HG02870 (cell line): Measurements from ENCODE around the gene PLXNA3.
"Not testable (repeated sequence)": the region's sequence is repeated elsewhere in the genome, so short reads cannot be mapped to it uniquely, and the experiment has no call there.

Source experiments
- ATAC-seq: cut with Tn5 transposase; IDR thresholded peaks from one replicate; pipeline ENCODE4 v1.9.1; 2021; ENCODE audit warnings: mild to moderate bottlenecking, moderate library complexity; ENCODE audit not compliant: unreplicated experiment

The PLXNA3 gene

DNA sequence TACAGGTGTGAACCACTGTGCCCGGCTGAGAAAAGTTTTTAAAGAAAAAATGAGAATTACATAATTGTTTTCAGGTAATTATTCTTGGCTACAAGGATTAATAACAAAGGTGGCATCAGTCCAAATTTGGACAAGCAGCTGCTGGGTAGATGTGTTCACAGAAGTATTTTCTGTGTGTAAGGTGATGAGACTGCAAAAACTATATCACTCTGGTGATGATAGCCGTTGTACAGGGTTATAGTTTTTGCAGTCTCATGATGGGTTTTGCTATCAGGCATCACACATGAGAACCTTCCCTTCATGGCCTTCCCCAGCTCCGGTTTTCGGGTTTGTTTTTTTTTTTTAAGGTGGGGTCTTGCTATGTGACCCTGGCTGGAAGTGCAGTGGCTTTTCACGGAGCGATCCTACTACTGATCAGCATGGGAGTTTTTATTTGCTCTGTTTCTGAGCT lies 37.4 kb downstream of the PLXNA3 start:
- no peak for ATAC-seq

DNA sequence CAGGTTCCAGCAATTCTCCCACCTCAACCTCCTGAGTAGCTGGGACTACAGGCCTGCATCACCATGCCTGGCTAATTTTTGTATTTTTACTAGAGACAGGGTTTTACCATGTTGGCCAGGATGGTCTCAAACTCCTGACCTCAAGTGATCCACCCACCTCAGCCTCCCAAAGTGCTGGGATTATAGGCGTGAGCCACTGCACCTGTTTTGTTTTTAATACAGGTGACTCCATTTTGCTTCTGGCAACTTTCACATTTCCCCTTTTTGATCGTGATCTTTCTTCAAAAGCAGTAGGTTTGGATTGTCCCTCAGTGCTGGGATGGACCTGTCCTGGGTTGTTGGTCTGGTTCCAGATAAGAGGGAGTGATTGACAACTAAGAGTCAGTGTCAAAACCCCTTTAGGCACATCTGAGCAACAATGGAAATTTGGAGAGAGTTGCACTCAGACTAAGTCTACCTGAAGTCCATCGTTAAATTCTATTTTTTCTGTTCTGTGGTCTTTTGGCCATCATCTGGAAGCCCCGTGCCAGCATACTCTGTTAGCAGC lies 38.6 kb downstream of the PLXNA3 start:
- not testable (repeated sequence) for ATAC-seq

DNA sequence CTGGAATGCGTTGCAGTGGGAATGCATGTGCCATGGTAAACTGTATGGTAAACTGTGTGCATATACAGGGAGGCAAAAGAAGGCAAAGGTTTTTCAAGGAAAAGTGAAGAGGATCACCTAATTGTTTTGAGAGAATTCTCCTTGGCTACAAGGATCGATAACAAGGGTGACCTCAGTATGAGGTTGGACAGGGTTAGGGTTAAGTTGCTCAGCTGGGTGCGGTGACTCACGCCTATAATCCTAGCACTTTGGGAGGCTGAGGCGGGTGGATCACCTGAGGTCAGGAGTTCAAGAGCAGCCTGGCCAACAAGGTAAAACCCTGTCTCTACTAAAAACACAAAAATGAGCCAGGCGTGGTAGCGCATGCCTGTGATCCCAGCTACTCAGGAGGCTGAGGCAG lies 43.3 kb downstream of the PLXNA3 start:
- not testable (repeated sequence) for ATAC-seq

DNA sequence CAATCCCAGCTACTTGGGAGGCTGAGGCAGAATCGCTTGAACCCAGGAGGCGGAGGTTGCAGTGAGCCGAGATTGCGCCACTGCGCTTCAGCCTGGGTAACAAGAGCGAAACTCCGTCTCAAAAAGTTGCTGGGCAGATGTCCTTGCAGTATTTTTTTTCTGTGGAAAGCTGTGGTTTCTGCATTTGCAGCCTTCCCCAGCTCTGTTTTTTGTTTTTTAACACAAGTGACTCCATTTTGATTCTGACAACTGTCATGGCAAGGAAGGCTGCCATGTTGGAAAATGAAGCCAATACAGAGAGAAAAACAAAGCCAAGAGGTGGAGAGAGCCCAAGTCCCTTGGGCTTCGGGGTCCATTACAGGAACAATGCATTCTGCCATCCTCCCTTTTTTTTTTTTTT lies 44.0 kb downstream of the PLXNA3 start:
- no peak for ATAC-seq

DNA sequence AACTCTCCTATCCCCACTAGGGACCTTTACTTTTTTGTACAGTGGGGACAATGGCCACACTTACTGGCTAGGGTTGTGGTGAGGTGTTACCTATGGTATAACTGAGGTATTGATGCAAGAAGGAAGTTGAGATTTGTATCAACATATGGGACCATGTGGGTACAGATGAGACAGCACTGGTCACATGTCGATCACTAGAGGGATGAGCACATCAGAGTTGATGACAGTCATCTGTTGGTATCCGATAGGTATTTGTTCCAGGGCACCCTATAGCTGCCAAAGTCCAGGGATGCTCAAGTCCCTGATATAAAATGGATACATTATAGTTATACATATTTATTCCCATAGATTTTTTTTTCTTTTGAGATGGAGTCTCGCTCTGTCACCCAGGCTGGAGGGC lies 44.9 kb downstream of the PLXNA3 start:
- ATAC-seq: no peak

DNA sequence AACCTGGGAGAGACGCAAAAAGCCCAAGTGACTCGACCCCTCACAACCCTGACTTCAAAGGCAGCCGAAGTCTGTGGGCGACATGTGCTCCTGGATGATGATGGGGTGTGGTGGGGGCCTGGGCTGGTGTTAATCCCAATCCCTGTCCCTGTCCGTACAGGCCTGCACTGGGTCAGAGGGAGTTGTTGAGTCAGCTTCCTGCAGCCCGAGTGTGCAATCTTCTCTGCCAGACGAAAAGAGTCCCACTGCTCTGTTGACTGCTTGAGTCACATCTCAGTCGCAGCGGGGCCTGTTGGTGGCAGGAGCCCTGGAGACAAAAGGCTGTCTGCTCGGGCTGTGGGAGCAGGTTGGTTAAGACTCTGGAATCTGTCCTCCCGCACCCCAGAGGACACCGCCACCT lies 47.7 kb downstream of the PLXNA3 start:
- no peak for ATAC-seq

DNA sequence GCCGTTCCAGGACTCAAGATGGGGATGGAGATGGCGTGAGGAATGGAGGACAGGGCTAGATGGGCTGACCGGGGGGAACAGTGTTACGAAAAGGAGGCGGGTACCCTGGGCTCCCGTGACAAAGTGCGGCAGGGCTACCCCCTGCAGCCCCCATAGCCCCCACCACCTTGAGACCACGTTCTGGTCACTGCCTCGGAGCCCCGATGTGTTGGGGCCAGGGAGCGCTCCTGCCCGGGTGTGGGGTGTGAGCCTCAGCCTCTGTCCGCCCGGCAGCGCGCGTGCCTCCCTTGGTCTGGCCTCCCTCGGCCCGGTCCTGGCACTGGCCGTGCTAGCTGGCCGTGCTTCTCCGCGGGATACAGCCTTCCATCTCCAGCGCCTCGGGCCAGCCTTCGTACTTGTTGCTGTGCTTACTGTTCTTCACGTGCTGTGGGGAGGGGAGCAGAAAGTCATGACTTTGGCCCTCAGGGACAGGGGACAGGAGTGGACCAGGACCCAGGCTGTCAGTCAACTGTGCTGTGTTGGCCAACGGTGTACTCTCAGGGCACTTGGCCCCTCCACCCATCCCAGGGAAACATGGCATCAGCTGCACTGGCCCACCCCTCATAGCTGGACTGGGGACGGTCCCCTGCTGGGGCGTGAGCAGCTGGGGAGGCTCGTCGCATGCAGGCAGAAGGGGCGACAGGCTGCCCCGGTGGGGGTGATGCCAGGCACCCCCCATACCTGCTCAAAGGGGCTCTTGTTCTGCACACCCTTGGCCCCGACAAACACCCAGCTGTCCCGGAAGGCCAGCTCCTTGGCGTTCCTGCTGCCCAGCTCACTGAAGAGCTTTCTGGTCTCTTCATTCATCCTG lies 48.6 kb downstream of the PLXNA3 start:
- ATAC-seq: no peak

DNA sequence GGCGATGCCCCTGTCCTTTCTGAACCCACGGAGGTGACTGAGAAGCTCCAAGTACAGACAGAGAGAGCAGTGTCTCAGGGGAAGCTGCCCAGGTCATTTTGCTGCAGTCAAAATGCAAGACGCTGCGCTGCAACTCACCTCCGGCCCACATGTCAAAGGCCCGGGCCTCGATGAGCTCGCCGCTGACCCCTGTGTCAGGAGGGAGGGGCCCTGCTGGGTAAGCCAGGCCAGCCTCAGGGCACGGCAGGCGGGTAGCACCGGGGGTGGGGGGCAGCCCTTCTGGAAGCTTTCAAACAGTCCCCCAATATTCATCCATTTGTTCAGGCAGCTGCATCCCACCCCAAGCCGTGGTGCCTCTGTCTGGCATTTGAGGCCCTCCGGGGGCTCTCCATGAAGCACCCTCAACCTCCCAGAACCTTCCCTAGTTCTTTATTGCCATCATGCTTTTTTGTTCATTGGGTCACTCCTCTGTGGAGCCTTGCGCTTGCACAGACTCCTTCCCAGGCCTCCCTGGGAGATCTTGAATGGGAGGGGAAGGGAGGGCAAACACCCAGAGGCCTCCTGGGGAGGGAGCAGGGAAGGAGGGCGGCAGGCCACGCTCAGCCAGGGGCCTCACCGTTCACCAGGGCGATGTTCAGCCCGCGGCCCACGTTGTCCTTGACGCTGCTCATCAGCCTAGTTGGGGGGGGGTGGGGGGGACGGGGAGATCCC lies 49.7 kb downstream of the PLXNA3 start:
- ATAC-seq: no peak

DNA sequence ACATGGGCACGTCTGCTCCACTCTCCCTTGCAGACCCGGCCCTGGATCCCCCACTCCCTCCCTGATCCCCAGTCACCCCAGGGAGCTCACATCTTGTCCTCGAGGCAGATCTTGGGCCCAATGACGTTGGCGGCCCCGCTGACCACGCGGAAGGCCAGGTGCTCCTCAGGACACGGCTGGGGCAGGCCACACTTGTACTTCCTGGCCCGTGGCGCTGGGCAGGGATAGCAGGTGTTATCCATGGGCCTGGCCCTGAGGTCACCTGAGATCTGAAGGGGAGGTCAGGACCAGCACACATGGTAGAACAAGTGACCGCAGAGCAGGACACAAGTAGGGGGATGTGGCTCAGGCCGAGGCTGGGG lies 50.3 kb downstream of the PLXNA3 start:
- no peak for ATAC-seq

DNA sequence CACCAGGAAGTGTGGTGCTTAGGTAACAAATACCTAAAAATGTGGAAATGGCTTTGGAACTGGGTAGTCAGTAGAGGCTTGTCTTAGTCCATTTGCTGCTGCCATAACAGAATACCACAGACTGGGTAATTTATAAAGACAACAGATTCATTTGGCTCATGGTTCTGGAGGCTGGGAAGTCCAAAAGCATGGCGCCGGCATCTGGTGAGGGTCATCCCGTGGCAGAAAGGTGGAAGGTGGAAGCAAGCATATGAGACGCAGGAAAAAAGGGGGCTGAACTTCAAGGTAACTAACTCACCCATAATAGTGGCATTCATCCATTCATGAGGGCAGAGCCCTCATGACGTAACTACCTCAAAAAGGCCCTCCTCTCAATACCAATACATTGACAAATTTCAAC lies 51.4 kb downstream of the PLXNA3 start:
- ATAC-seq: no peak

DNA sequence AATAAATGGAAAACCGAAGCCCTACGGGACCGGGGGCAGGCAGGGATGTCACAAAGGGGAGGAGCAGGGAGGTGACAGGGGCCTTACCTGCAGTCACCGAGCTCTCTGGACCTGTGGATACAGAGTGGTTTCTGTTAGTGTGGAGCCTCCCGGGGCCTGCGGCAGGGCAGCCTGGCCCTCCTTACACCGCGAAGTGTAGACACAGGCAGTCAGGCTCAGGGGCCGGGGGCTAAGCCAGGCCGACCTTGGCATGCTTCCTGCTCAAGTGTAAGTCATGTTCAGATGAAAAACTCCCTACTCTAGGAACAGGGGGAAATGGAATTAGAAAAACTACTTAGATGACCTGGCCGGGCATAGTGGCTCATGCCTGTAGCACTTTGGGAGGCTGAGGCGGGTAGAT lies 53.7 kb downstream of the PLXNA3 start:
- ATAC-seq: no peak

DNA sequence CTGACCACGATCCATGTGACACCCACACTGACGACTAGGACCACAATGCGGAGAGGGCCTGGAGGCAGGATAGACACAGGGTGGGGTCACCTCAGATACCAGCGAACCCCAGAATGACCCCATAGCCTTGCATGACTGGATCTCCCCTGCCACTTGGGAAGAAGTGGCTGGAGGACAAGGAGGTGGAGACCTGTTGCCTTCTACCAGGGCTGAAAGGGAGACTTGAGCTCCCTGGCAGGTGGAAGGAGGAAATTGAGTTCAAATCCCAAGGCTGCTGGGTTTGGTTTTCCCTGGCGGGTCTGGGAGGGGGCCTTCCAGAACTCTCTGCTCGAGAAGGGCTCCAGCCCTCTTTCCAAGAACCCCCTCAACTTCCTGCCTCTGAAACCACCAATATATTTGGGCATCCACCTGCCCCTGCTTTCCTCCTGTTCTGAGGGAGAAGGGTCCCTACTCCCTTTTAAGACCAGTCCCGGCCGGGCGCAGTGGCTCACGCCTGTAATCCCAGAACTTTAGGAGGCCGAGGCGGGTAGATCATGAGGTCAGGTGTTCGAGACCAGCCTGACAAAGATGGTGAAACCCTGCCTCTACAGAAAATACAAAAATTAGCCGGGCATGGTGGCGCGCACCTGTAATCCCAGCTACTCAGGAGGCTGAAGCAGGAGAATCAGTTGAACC lies 54.9 kb downstream of the PLXNA3 start:
- no peak for ATAC-seq

DNA sequence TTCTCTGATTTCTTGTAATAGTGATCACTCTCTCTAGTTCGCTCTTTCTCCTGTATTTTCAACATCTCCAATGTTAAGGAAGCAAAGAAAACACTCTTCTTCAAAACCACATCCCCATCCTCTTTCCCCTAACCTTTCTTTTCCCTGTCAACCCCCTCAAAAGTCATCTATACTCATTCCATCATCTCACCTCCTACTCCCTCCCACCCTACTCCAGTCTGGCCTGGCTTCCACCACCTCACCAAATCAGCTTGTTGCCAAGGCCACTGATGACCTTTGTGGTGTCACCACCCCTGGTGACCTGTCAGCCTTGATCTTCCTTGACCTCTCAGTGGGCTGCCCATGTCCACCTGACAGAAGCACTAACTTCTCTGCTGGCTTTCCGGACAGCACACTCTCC lies 55.6 kb downstream of the PLXNA3 start:
- ATAC-seq: no peak

DNA sequence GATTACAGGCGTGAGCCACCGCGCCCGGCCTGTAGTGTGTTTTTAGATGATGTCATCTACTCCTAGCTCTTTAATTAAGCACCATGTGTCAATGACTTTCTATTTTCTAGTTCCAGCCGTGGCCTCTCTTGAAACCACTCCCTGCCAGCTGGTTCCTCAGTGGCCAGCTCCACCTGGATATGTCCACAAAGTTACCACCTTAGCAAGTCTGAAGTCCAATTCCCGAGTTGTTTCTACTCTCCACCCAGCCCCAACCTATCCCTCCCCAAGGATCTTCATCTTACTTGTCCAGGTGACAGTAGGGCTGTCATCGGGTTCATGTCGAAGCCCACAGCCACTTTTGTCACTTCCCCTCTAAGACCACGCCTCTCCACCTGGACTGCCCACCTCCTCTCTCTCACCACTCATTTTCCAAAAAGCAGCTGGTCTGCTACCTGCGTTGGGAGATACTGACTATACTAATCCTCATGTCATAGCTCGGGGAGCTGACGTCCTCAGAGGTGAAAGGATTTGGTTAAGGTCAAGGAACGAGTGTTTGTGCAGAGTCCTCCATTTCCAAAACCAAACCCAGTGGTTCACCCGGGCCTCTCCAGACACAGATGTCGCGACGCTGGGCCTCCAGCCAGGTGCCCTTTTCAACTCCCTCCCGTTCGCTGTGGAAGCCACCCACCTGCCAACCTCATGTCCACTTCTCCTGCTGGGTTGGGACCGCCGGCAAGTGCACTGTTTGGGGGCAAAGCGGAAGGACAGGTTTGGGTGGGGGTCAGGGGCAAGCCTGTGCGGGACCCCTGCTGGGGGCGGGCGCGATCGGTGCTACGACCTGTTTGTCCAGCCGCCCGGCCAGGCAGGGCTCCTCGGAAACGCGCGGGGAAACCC lies 57.2 kb downstream of the PLXNA3 start:
- ATAC-seq: peak; percentile 10

DNA sequence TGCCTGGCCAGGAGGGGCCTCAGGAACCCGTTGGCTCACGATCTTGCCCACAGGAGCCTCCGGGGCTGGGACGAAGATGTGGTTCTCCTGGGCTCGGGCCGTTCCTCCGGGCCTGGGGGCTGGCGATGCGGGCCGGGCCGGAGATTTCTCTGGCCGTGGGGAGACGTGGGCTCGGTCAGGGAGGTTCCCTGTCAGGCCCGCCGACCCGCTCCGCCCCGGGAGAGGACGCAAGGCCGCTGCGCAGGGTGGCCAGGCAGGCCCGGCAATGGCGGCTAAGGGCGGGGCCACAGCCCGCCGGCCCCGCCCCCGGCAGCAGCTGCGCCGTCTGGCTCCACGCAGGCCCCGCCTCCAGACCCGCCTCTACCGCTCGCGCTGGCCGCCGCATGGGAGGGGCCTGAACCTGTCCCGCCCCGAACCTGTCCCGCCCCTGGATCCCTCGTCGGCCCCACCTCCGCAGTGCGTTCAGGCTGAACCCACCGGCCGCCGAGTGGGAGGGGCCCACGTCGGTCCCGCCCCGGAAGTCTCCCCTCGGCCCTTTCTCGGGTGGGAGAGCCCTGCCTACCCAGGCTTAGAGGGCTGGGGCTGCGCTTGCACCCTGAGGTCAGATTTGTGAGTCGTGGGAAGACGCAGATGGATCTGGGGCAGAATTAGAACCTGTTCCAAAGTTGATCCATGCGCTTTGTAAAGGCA lies 58.0 kb downstream of the PLXNA3 start, which contains the start of gene FAM3A:
Gene FAM3A, minus strand, starts transcription at position 267 of the 690 bp plus-strand sequence. CDS start 460 bp downstream, outside the sequence.
- ATAC-seq: peak; percentile 76

DNA sequence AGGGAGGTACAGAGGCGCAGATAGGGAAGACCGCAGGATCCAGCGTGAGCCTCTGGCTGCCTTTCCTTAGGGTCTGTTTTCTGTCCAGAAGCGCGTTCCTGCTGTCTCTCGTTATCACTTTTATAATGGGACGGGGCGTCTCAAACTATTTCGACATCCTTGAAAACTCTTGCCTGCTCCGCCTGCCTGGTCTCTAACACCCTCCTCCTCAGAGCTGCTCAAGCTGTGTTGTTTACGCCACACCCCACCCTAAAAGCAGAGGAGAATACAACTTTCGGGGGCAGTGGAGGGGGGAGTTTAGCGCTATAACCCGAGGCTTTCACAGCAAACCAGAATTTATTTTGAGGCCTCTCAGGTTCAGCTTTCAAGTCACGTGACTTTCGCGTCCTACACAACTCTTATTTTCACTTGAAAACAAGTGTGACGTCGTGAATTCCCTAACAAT lies 58.6 kb downstream of the PLXNA3 start:
- peak; percentile 6 for ATAC-seq

DNA sequence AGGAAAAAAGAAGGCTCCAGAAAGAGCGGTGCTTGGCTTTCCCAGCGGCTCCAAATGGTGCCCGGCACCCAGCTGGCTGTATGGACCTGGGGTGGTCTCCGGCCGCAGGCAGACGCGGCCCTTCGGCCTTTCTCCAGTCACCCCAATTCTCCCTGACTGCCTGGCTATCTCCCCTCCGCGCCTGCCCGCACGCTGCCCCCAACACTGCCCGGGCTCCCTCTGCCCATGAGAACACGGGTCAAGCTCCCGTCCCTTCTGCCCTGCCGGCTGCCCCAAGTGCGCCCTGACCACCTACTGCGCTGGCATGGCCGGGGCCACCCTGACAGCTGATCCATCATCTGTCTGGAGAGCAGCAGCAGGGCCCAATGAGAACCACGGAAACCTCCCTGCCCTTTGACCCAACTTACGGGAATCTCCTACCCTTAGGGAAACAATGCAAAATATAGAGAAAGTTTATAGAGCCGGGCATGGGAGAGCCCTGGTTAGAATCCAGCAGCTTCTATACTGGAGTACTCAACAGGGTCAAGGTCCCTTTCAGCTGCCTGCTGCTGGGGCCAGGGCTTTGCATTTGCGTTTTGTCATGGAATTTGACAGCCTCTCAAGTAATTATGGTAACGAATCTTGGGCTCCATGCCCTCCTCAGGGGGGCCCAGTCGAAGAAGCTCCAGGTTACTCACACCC lies 59.2 kb downstream of the PLXNA3 start:
- no peak for ATAC-seq

DNA sequence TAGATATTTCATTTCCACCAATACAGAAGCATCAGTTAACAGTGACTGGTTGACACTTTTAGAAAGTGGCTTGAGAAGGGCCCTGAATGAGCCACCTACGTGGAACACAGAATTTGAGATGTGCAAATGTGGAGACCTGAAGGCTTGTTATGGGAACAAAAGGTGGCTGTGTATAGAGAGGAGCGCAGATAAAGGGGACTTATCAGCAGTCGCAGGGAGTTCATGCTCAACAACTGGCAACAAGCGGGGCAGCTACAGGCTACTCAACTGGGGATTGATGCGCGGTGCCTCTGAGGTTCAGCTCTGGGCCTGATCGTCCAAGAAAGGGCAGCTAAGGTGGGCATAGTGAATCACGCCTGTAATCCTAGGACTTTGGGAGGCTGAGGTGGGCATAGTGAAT lies 61.3 kb downstream of the PLXNA3 start:
- ATAC-seq: no peak
